Caki2 (cell line): Measurements from ENCODE around the gene USP10. TPM values are rescaled to one million over a fixed set of nuclear protein-coding genes. Genes with fewer than 3 reads are reported as not detected.
A peak's percentile ranks its signal among the peaks of the same experiment; 100 is the strongest.
"Not testable (repeated sequence)": the region's sequence is repeated elsewhere in the genome, so short reads cannot be mapped to it uniquely, and the experiment has no call there.

Source experiments
- DNase-seq: peaks from one replicate; pipeline ENCODE4 v3.0.0-alpha.2; 2015; ENCODE audit warnings: low read depth
- in situ Hi-C: cut with HindIII; loops from 2 replicates; pipeline ENCODE4 v1.10.0; 2016; ENCODE audit warnings: low sequenced_read_pairs, low pct_unique_long_range_greater_than_20kb, mixed read lengths
- total RNA-seq: library from RNA; depleted of rRNA; stranded (reverse); fragments of >200 nt; shearing (Covaris generic); gene quantifications from 2 replicates; pipeline ENCODE4 v1.2.3, GENCODE V29; 2014; ENCODE audit warnings: low replicate concordance

The USP10 gene
- total RNA-seq, 1 experiment from 2014 or later: 45.3 TPM

- in situ Hi-C loops: no loop called here
- DNase-seq: peak; percentile 33
Measured at GRCh38 chr16:84689111-84689510, 10.7 kb upstream of the USP10 start.

GRCh38 chr16:84690088-84690819, 9.5 kb upstream of the USP10 start:
- in situ Hi-C loops: no loop called here
- peak; percentile 48 for DNase-seq

- no peak for DNase-seq
- in situ Hi-C loops: no loop called here
Measured at GRCh38 chr16:84692451-84693214, 7.2 kb upstream of the USP10 start.

- DNase-seq, in situ Hi-C loops: not testable (repeated sequence)
Measured at GRCh38 chr16:84693869-84694268, 5.9 kb upstream of the USP10 start.

- DNase-seq: no peak
- in situ Hi-C loops: no loop called here
Measured at GRCh38 chr16:84694980-84695379, 4.8 kb upstream of the USP10 start.

GRCh38 chr16:84699147-84699711, 571 bp upstream of the USP10 start:
- in situ Hi-C loops: no loop called here
- DNase-seq: no peak

- peak; percentile 16 for DNase-seq
- in situ Hi-C loops: no loop called here
Measured at GRCh38 chr16:84700446-84701300, 873 bp downstream of the USP10 start.

GRCh38 chr16:84703681-84704080, 3.9 kb downstream of the USP10 start:
- in situ Hi-C loops: no loop called here
- no peak for DNase-seq

GRCh38 chr16:84704253-84704652, 4.5 kb downstream of the USP10 start:
- no peak for DNase-seq
- in situ Hi-C loops: no loop called here

GRCh38 chr16:84706856-84707255, 7.1 kb downstream of the USP10 start:
- in situ Hi-C loops: no loop called here
- DNase-seq: no peak

GRCh38 chr16:84709609-84710008, 9.8 kb downstream of the USP10 start:
- in situ Hi-C loops: no loop called here

GRCh38 chr16:84710686-84711085, 10.9 kb downstream of the USP10 start:
- in situ Hi-C loops: no loop called here
- no peak for DNase-seq

More at GRCh38 chr16:84709609-84710008, 9.8 kb downstream of the USP10 start:
- DNase-seq: no peak

- in situ Hi-C loops: no loop called here
Measured at GRCh38 chr16:84712138-84712671, 12.4 kb downstream of the USP10 start.

GRCh38 chr16:84712801-84713775, 13.3 kb downstream of the USP10 start:
- peak; percentile 25 for DNase-seq
- in situ Hi-C loops: no loop called here

More at GRCh38 chr16:84712138-84712671, 12.4 kb downstream of the USP10 start:
- DNase-seq: no peak

GRCh38 chr16:84714028-84714427, 14.2 kb downstream of the USP10 start:
- in situ Hi-C loops: no loop called here
- DNase-seq: no peak

GRCh38 chr16:84715424-84715823, 15.6 kb downstream of the USP10 start:
- in situ Hi-C loops: no loop called here

GRCh38 chr16:84715854-84716253, 16.1 kb downstream of the USP10 start:
- in situ Hi-C loops: no loop called here
- no peak for DNase-seq

More at GRCh38 chr16:84715424-84715823, 15.6 kb downstream of the USP10 start:
- no peak for DNase-seq
